ENCODE measurements around the gene GPC6.

Gene GPC6

GRCh38 chr13:94122300-94122915, 895.8 kb downstream of the GPC6 start:
- in situ Hi-C loops (cut with HindIII; ENCODE audit: low sequenced_read_pairs) = no loop called here
- no peak for DNase-seq (ENCODE audit: low read depth)
- no peak overlapping the region for H3K4me3 ChIP-seq (ENCODE audit: low read depth, low read length)
- TF ChIP-seq CTCF (IDR thresholded peaks at IDR 0.05; ENCODE audit: low read depth, low read length, missing control alignments) = no peak

GRCh38 chr13:94123557-94123956, 897.0 kb downstream of the GPC6 start:
- no peak overlapping the region for H3K4me3 ChIP-seq (ENCODE audit: low read depth, low read length)
- in situ Hi-C loops (cut with HindIII; ENCODE audit: low sequenced_read_pairs) = no loop called here
- DNase-seq (ENCODE audit: low read depth) = no peak
- no peak for TF ChIP-seq CTCF (IDR thresholded peaks at IDR 0.05; ENCODE audit: low read depth, low read length, missing control alignments)

GRCh38 chr13:94128430-94128829, 901.8 kb downstream of the GPC6 start:
- no peak for TF ChIP-seq CTCF (IDR thresholded peaks at IDR 0.05; ENCODE audit: low read depth, low read length, missing control alignments)
- DNase-seq (ENCODE audit: low read depth) = peak; percentile 2
- in situ Hi-C loops (cut with HindIII; ENCODE audit: low sequenced_read_pairs) = no loop called here
- no peak overlapping the region for H3K4me3 ChIP-seq (ENCODE audit: low read depth, low read length)

GRCh38 chr13:94129490-94129894, 902.9 kb downstream of the GPC6 start:
- no peak for DNase-seq (ENCODE audit: low read depth)
- no peak overlapping the region for H3K4me3 ChIP-seq (ENCODE audit: low read depth, low read length)
- no peak for TF ChIP-seq CTCF (IDR thresholded peaks at IDR 0.05; ENCODE audit: low read depth, low read length, missing control alignments)
- in situ Hi-C loops (cut with HindIII; ENCODE audit: low sequenced_read_pairs) = no loop called here

- TF ChIP-seq CTCF (IDR thresholded peaks at IDR 0.05; ENCODE audit: low read depth, low read length, missing control alignments) = no peak
- DNase-seq (ENCODE audit: low read depth) = no peak
- H3K4me3 ChIP-seq (ENCODE audit: low read depth, low read length) = no peak overlapping the region
- in situ Hi-C loops (cut with HindIII; ENCODE audit: low sequenced_read_pairs) = no loop called here
Measured at GRCh38 chr13:94138831-94139230, 912.2 kb downstream of the GPC6 start.

- no peak for DNase-seq (ENCODE audit: low read depth)
- H3K4me3 ChIP-seq (ENCODE audit: low read depth, low read length) = no peak overlapping the region
- TF ChIP-seq CTCF (IDR thresholded peaks at IDR 0.05; ENCODE audit: low read depth, low read length, missing control alignments) = no peak
- in situ Hi-C loops (cut with HindIII; ENCODE audit: low sequenced_read_pairs) = no loop called here
Measured at GRCh38 chr13:94139393-94139995, 912.9 kb downstream of the GPC6 start.
